Smooth muscle cell (in vitro differentiated cells): ENCODE results near the gene SPACA9. TPM values are rescaled to one million over a fixed set of nuclear protein-coding genes. Genes with fewer than 3 reads are reported as not detected.

Experiments
- DNase-seq: peaks from one replicate; lab custom pipeline; 2025; ENCODE audit not compliant: unreplicated experiment; lab: John Stamatoyannopoulos, UW
- H2AFZ ChIP-seq: fragments of 200-600 bp; sonication (generic); 2 replicates; pipeline ENCODE4 v1.6.0; 2016; ENCODE audit warnings: antibody characterized with exemption, low read depth, mild to moderate bottlenecking
- H3F3A ChIP-seq: fragments of 200-600 bp; sonication (generic); 2 replicates; pipeline ENCODE4 v1.6.0; 2017; ENCODE audit warnings: antibody characterized with exemption, low read depth
- H3K27ac ChIP-seq: fragments of 200-600 bp; sonication (generic); 2 replicates; pipeline ENCODE4 v1.5.1; 2016; ENCODE audit warnings: low read depth, mild to moderate bottlenecking
- H3K27me3 ChIP-seq: fragments of 200-600 bp; sonication (generic); 2 replicates; pipeline ENCODE4 v1.6.1; 2016; ENCODE audit warnings: low read depth, mild to moderate bottlenecking
- H3K36me3 ChIP-seq: fragments of 200-600 bp; sonication (generic); 2 replicates; pipeline ENCODE4 v1.5.1; 2016; ENCODE audit warnings: low read depth
- H3K4me1 ChIP-seq: fragments of 200-600 bp; sonication (generic); 2 replicates; pipeline ENCODE4 v1.5.1; 2016; ENCODE audit warnings: low read depth
- H3K4me2 ChIP-seq: fragments of 200-600 bp; sonication (generic); 2 replicates; pipeline ENCODE4 v1.6.0; 2016; ENCODE audit warnings: mild to moderate bottlenecking
- H3K4me3 ChIP-seq: fragments of 200-600 bp; sonication (generic); 2 replicates; pipeline ENCODE4 v1.5.1; 2016; ENCODE audit warnings: mild to moderate bottlenecking
- H3K79me2 ChIP-seq: fragments of 200-600 bp; sonication (generic); 2 replicates; pipeline ENCODE4 v1.6.0; 2016; ENCODE audit warnings: low read depth, mild to moderate bottlenecking
- H3K9ac ChIP-seq: fragments of 200-600 bp; sonication (generic); 2 replicates; pipeline ENCODE4 v1.6.0; 2016; ENCODE audit warnings: low read depth
- H3K9me3 ChIP-seq: fragments of 200-600 bp; sonication (generic); replicated peaks from 2 replicates; pipeline ENCODE4 v1.5.1; 2016; ENCODE audit warnings: low read depth
- H4K20me1 ChIP-seq: fragments of 200-600 bp; sonication (generic); 2 replicates; pipeline ENCODE4 v1.6.0; 2016; ENCODE audit warnings: low read depth
- WGBS: methylation state at CpG from one replicate; pipeline ENCODE4 v1.1.7; 2016; ENCODE audit warnings: low lambda C conversion rate; 5-methylcytosine and 5-hydroxymethylcytosine counted together
- polyA plus RNA-seq: library from polyadenylated mRNA; unstranded; fragments of >200 nt; fragmentation: Nextera tagmentation; extraction: Ambion mirVana; gene quantifications from 2 replicates; pipeline ENCODE4 v1.2.1, GENCODE V29; 2016
- total RNA-seq: library from RNA; depleted of rRNA; stranded (reverse); fragments of >200 nt; gene quantifications from 2 replicates; pipeline ENCODE4 v1.2.3, GENCODE V29; 2014
- TF ChIP-seq, protein P1 (sequence below): fragments of 200-600 bp; sonication (generic); IDR thresholded peaks from 2 replicates; pipeline ENCODE4 v1.5.1; 2017; ENCODE audit warnings: borderline replicate concordance, mild to moderate bottlenecking, antibody characterized with exemption; ENCODE audit not compliant: insufficient read depth, poor library complexity, severe bottlenecking

SPACA9 gene
- total and polyA plus RNA-seq, 2 experiments from 2014 or later, result 0.99 to 8.9 TPM

DNA sequence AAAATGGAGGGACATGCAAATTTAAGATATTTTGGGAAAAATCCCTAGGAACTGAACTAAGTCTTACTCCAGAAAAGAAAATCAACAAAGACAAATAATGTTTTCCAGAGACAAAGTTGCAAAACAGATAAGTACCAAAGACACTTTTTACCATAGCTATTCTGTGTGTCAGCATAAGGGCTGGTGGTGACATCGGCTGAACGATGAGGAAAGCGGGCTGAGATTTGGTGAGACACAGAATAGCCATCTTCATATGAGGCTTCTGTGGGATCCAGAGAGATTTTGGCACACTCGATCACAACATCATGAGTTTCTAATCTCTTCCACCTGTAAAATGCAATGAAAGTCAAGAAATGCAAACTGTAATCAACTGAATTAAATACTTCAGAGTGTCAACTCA lies 33.4 kb downstream of the SPACA9 start:
- H3K27ac ChIP-seq, result no peak overlapping the region
- DNase-seq, result no peak
- no peaks in the 10 kb centered on the region for H3K4me1 ChIP-seq
- peaks cover 23% of the 10 kb centered on the region for H3K36me3 ChIP-seq
- H3F3A ChIP-seq, result no peaks in the 10 kb centered on the region
- H4K20me1 ChIP-seq, result no peaks in the 10 kb centered on the region
- H3K9ac ChIP-seq, result no peak overlapping the region
- 96% methylated on average over 4 of the region's 4 CpGs for WGBS
- no peaks in the 10 kb centered on the region for H3K27me3 ChIP-seq
- TF ChIP-seq, protein P1, sequence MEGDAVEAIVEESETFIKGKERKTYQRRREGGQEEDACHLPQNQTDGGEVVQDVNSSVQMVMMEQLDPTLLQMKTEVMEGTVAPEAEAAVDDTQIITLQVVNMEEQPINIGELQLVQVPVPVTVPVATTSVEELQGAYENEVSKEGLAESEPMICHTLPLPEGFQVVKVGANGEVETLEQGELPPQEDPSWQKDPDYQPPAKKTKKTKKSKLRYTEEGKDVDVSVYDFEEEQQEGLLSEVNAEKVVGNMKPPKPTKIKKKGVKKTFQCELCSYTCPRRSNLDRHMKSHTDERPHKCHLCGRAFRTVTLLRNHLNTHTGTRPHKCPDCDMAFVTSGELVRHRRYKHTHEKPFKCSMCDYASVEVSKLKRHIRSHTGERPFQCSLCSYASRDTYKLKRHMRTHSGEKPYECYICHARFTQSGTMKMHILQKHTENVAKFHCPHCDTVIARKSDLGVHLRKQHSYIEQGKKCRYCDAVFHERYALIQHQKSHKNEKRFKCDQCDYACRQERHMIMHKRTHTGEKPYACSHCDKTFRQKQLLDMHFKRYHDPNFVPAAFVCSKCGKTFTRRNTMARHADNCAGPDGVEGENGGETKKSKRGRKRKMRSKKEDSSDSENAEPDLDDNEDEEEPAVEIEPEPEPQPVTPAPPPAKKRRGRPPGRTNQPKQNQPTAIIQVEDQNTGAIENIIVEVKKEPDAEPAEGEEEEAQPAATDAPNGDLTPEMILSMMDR, result no peak
- no peak overlapping the region for H2AFZ ChIP-seq
- no peak overlapping the region for H3K4me3 ChIP-seq
- H3K79me2 ChIP-seq, result no peaks in the 10 kb centered on the region
- no peaks in the 10 kb centered on the region for H3K9me3 ChIP-seq
- no peak overlapping the region for H3K4me2 ChIP-seq

DNA sequence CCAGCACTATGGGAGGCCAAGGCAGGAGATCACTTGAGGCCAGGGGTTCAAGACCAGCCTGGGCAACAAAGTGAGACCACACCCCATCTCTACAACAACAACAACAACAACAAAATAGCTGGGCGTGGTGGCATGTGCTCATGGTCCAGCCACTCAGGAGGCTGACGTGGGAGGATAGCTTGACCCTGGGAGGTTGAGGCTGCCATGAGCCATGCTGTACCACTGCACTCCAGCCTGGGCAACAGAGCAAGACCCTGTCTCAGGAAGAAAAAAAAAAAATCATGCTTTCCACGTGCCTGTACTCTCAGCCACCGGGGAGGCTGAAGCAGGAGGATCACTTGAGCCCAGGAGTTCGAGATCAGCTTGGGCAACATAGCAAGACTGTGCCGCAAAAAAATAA lies 36.2 kb downstream of the SPACA9 start:
- WGBS, result 99% methylated on average over 6 of the region's 6 CpGs
- Histone ChIP-seq H3K9me3 (no peaks in the 10 kb centered on the region), H3K79me2 (no peaks in the 10 kb centered on the region), H3F3A (no peaks in the 10 kb centered on the region), H3K4me3 (no peak overlapping the region), H3K27me3 (no peaks in the 10 kb centered on the region), H3K9ac (no peak overlapping the region), H3K36me3 (peaks cover 23% of the 10 kb centered on the region), H3K4me2 (no peak overlapping the region), H3K4me1 (no peaks in the 10 kb centered on the region), H2AFZ (no peak overlapping the region), H3K27ac (no peak overlapping the region), H4K20me1 (no peaks in the 10 kb centered on the region)
- DNase-seq, result no peak
- TF ChIP-seq, protein P1, result no peak

DNA sequence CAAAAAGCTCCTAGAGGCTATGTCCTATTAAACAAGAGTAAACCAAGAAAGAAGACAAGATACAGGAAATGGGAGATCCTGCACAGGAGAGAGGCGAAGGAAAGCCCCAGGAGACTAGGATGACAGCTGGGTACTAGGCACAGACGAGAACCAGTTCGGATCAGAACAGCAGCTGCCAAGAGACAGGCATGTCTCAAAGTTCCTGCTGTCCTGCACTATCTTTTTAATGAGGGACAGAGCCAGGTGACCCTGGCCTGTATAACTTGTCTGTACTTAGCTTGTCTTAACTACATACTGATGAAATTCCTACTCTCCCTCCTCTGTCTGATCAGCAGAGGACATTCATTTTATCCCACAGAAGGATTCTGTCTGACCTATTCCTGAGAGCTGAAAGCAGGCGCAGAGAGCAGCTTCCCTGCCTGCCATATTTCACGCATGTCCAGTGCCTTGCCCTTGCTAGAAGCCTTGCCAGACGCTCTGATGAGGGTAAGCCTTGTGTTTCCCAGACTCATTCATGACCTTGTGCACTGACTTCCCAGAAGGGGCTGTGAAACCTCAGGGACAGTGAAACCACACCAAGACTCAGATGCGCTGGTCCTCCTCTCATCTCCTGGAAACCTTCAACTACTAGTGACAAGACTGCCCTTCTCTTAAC lies 41.0 kb downstream of the SPACA9 start:
- Histone ChIP-seq H3F3A (no peaks in the 10 kb centered on the region), H3K4me1 (no peaks in the 10 kb centered on the region), H4K20me1 (peaks cover 9% of the 10 kb centered on the region), H3K36me3 (peaks cover 20% of the 10 kb centered on the region), H3K4me2 (no peak overlapping the region), H3K9ac (no peak overlapping the region), H3K79me2 (no peaks in the 10 kb centered on the region), H3K27ac (no peak overlapping the region), H3K4me3 (no peak overlapping the region), H3K9me3 (no peaks in the 10 kb centered on the region), H3K27me3 (no peaks in the 10 kb centered on the region), H2AFZ (no peak overlapping the region)
- 79% methylated on average over 7 of the region's 7 CpGs for WGBS
- TF ChIP-seq, protein P1, result no peak
- DNase-seq, result no peak

DNA sequence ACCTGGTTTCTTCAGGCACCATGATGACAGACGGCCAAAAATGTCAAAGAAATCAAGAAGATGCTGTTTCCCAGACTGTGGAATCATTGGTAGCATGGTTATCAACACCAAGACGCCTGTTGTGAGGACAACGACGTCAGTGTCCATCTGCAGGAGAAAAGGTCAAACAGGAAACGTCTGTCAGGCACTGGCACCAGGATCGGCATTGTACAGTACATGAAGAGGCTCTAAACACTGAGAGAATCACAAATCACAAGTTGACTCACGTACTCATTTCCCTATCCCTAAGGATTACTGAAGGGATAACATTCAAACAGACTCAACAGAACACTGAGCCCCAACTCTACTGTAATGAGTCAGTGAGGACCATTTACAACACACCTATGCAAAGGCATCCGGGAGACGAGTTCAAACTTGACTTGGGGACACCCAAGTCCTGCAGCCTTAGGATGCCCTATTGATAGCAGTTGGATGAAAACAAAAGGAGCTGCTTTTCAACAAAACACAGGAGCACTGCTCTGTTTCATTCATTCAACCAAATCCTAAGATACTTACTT lies 44.7 kb downstream of the SPACA9 start:
- Histone ChIP-seq H3K27me3 (no peaks in the 10 kb centered on the region), H2AFZ (no peak overlapping the region), H3K27ac (peak overlapping the region; percentile 40), H3K4me1 (no peaks in the 10 kb centered on the region), H3K4me2 (no peak overlapping the region), H4K20me1 (peaks cover 9% of the 10 kb centered on the region), H3K79me2 (no peaks in the 10 kb centered on the region), H3F3A (no peaks in the 10 kb centered on the region), H3K9me3 (no peaks in the 10 kb centered on the region), H3K9ac (no peak overlapping the region), H3K36me3 (peaks cover 31% of the 10 kb centered on the region), H3K4me3 (no peak overlapping the region)
- TF ChIP-seq, protein P1, result no peak
- WGBS, result 63% methylated on average over 9 of the region's 9 CpGs
- DNase-seq, result no peak
